A673 (cell line): ENCODE results near the gene PCGF6. TPM values are rescaled to one million over a fixed set of nuclear protein-coding genes. Genes with fewer than 3 reads are reported as not detected.

ENCODE experiments used
- Bru-seq: library from RNA; stranded (reverse); fragments of 400-500 nt; gene quantifications from one replicate; lab custom pipeline; 2021; lab: Mats Ljungman, UMichigan
- BruChase-seq, 2 experiments: library from RNA; stranded (reverse); fragments of 400-500 nt; gene quantifications; one replicate each; lab custom pipeline; 2021; lab: Mats Ljungman, UMichigan
- BruUV-seq: library from RNA; stranded (reverse); fragments of 400-500 nt; replicated peaks from 2 replicates; lab custom pipeline; 2021; lab: Mats Ljungman, UMichigan
- CTCF ChIA-PET: fragments of 300-600 bp; sonication (Branson Sonifier 250); formaldehyde crosslinking; loops from one replicate; lab custom pipeline; 2022; ENCODE audit warnings: antibody characterized with exemption; lab: Charles Lee
- POLR2A ChIA-PET: fragments of 300-600 bp; sonication (Branson Sonifier 250); formaldehyde crosslinking; loops from one replicate; lab custom pipeline; 2022; ENCODE audit warnings: antibody characterized with exemption; ENCODE audit not compliant: low non-redundant PET; lab: Charles Lee
- DNase-seq: peaks from one replicate; pipeline ENCODE4 v3.0.0-alpha.2; 2015; ENCODE audit warnings: low spot score
- H3K27ac ChIP-seq: fragments of 200-600 bp; sonication (generic); 2 replicates; pipeline ENCODE4 v1.5.1; 2016; ENCODE audit warnings: mixed run types, low read depth, mild to moderate bottlenecking, mixed read lengths, antibody characterized with exemption, low read length; ENCODE audit not compliant: poor library complexity, severe bottlenecking
- H3K27me3 ChIP-seq: fragments of 200-600 bp; sonication (generic); replicated peaks from 2 replicates; pipeline ENCODE4 v1.6.1; 2017; ENCODE audit warnings: mixed run types, low read depth, mild to moderate bottlenecking, mixed read lengths, antibody characterized with exemption, low read length; ENCODE audit not compliant: insufficient read depth, poor library complexity
- H3K36me3 ChIP-seq: fragments of 200-600 bp; sonication (generic); 2 replicates; pipeline ENCODE4 v1.6.1; 2016; ENCODE audit warnings: mixed run types, mild to moderate bottlenecking, mixed read lengths, antibody characterized with exemption, low read length; ENCODE audit not compliant: insufficient read depth, poor library complexity, severe bottlenecking
- H3K4me1 ChIP-seq: fragments of 200-600 bp; sonication (generic); 2 replicates; pipeline ENCODE4 v1.6.1; 2017; ENCODE audit warnings: mixed run types, mild to moderate bottlenecking, mixed read lengths, antibody characterized with exemption, low read length; ENCODE audit not compliant: insufficient read depth, poor library complexity, severe bottlenecking
- H3K4me3 ChIP-seq: fragments of 200-600 bp; sonication (generic); 2 replicates; pipeline ENCODE4 v1.5.1; 2016; ENCODE audit warnings: low read depth, mixed run types, mild to moderate bottlenecking, mixed read lengths, low read length; ENCODE audit not compliant: poor library complexity, severe bottlenecking
- H3K9me3 ChIP-seq: fragments of 200-600 bp; sonication (generic); 2 replicates; pipeline ENCODE4 v1.6.1; 2016; ENCODE audit warnings: mixed run types, low read depth, mild to moderate bottlenecking, mixed read lengths, antibody characterized with exemption, low read length; ENCODE audit not compliant: poor library complexity, severe bottlenecking
- CTCF ChIP-seq: fragments of 300-800, 200-600 bp; sonication (generic); conservative IDR thresholded peaks from 2 replicates; pipeline ENCODE4 v1.5.1; 2017; ENCODE audit warnings: low read depth, mild to moderate bottlenecking, antibody characterized with exemption, low read length, moderate library complexity, mixed read lengths
- EZH2 ChIP-seq: fragments of 200-600 bp; sonication (generic); IDR thresholded peaks from 2 replicates; pipeline ENCODE4 v1.6.1; 2017; ENCODE audit warnings: borderline replicate concordance, low read depth, mild to moderate bottlenecking, mixed read lengths, antibody characterized with exemption, low read length; ENCODE audit not compliant: poor library complexity, severe bottlenecking
- intact Hi-C: fragments of 100-400 bp; cut with micrococcal nuclease; formaldehyde crosslinking; loops from one replicate; pipeline ENCODE4 v1.10.0; 2022; ENCODE audit not compliant: unreplicated experiment
- long read RNA-seq: library from polyadenylated mRNA; stranded (forward); transcript quantifications from one replicate; pipeline ENCODE4 v2.0.0, GENCODE V29; 2022
- total RNA-seq: library from RNA; stranded (reverse); gene quantifications from 2 replicates; pipeline ENCODE4 v1.2.3, GENCODE V29; 2021

Gene PCGF6
- 22.5 and 25.3 TPM in 2 replicates for total RNA-seq
- Bru-seq, nascent RNA, result percentile 77 among the genes with signal in this experiment
- BruChase-seq, experiment 1, labeled RNA remaining after a 2-hour chase, result percentile 74 among the genes with signal in this experiment
- percentile 74 among the genes with signal in this experiment for BruChase-seq, experiment 2, labeled RNA remaining after a 6-hour chase
- long read RNA-seq, transcript PCGF6-202 (10 exons, 2,230 nt), result major isoform, 50 of 60 reads
- long read RNA-seq, partial matches to known transcripts, result 2 of 60 reads
- long read RNA-seq, other reads (novel, unspliced or antisense), result 7 of 60 reads

- H3K27ac ChIP-seq, result peak within 1 kb of the TSS; percentile 90
- H3K4me3 ChIP-seq, result peak within 1 kb of the TSS; percentile 81
- CTCF ChIA-PET, result no interaction called here
- H3K27me3 ChIP-seq, result no peaks in the 10 kb centered on the region
- intact Hi-C loops, result loop anchor here (2.0 kb wide), 1 partner anchor 46 kb away; the partner anchor contains the start of genes ATP5MK and PDCD11
- peaks cover 27% of the 10 kb centered on the region for H3K36me3 ChIP-seq
- POLR2A ChIA-PET, result no interaction called here
- BruUV-seq, result TSS peak; percentile 26
- TF ChIP-seq EZH2 (no peak), CTCF (no peak)
- peaks cover 10% of the 10 kb centered on the region for H3K4me1 ChIP-seq
- no peaks in the 10 kb centered on the region for H3K9me3 ChIP-seq
- peak; percentile 91 for DNase-seq
Measured at GRCh38 chr10:103350517-103351260, at the start of gene PCGF6. PCGF6 (minus strand) TSS chr10:103351140; CDS start chr10:103351066, 74 bp downstream.

- no peaks in the 10 kb centered on the region for H3K9me3 ChIP-seq
- H3K4me1 ChIP-seq, result peaks cover 21% of the 10 kb centered on the region
- DNase-seq, result peak; percentile 12
- intact Hi-C loops, result loop anchor here (2.0 kb wide), 1 partner anchor 47 kb away; the partner anchor contains the start of gene PCGF6
- no TSS peak for BruUV-seq
- CTCF ChIA-PET, result no interaction called here
- peak overlapping the region; percentile 80 for H3K4me3 ChIP-seq
- peaks cover 56% of the 10 kb centered on the region for H3K36me3 ChIP-seq
- TF ChIP-seq EZH2, result no peak
- no peak for TF ChIP-seq CTCF
- POLR2A ChIA-PET, result interaction anchor here (0.7 kb wide), 1 partner anchor 173 kb away, joined by 3 read pairs; no protein-coding TSS in a partner anchor
- no peaks in the 10 kb centered on the region for H3K27me3 ChIP-seq
- H3K27ac ChIP-seq, result peak overlapping the region; percentile 73
Measured at GRCh38 chr10:103397191-103397825, 46.4 kb upstream of the PCGF6 start.

GRCh38 chr10:103396789-103397087 lies 45.8 kb upstream of the PCGF6 start:
- no peak for DNase-seq
- TF ChIP-seq CTCF, result peak; percentile 4; the same call in 1 of the 2 replicates
- TF ChIP-seq EZH2, result no peak
- intact Hi-C loops, result loop anchor here (2.0 kb wide), 1 partner anchor 46 kb away; the partner anchor contains the start of gene PCGF6
- H3K36me3 ChIP-seq, result peaks cover 58% of the 10 kb centered on the region
- POLR2A ChIA-PET, result no interaction called here
- TSS peak; percentile 78 for BruUV-seq
- H3K27ac ChIP-seq, result peak overlapping the region; percentile 73
- H3K4me3 ChIP-seq, result peak overlapping the region; percentile 80
- CTCF ChIA-PET, result no interaction called here
- no peaks in the 10 kb centered on the region for H3K9me3 ChIP-seq
- peaks cover 21% of the 10 kb centered on the region for H3K4me1 ChIP-seq
- no peaks in the 10 kb centered on the region for H3K27me3 ChIP-seq
